GM21447 (cell line): ENCODE data around the gene MICB.
"Not testable (repeated sequence)": the region's sequence is repeated elsewhere in the genome, so short reads cannot be mapped to it uniquely, and the experiment has no call there.

Source experiments
- ATAC-seq: cut with Tn5 transposase; IDR thresholded peaks from one replicate; pipeline ENCODE4 v1.9.1; 2021; ENCODE audit not compliant: unreplicated experiment

Gene MICB

GRCh38 chr6:31498748-31499147 is 803 bp downstream of the MICB start:
- no peak for ATAC-seq

GRCh38 chr6:31499648-31500047 is 1.7 kb downstream of the MICB start:
- not testable (repeated sequence) for ATAC-seq

DNA sequence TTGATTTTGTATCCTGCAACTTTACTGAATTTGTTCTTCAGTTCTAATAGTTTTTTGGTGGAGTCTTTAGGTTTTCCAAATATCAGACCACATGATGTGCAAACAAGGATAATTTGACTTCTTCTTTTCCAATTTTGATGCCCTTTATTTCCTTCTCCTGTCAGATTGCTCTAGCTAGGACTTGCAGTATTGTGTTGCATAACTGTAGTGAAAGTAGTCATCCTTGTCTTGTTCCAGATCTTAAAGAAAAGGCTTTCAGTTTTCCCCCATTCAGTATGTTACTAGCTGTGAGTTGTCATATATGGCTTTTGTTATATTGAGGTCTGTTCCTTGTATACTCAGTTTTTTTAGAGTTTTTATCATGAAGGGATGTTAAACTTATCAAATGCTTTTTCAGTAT is 4.6 kb downstream of the MICB start:
- ATAC-seq, result no peak

GRCh38 chr6:31509036-31509435 is 11.1 kb downstream of the MICB start:
- ATAC-seq, result not testable (repeated sequence)

DNA sequence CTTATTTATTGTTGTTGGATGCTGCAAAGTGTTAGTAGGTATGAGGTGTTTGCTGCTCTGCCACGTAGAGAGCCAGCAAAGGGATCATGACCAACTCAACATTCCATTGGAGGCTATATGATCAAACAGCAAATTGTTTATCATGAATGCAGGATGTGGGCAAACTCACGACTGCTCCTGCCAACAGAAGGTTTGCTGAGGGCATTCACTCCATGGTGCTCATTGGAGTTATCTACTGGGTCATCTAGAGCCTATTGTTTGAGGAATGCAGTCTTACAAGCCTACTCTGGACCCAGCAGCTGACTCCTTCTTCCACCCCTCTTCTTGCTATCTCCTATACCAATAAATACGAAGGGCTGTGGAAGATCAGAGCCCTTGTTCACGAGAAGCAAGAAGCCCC is 12.1 kb downstream of the MICB start:
- no peak for ATAC-seq

DNA sequence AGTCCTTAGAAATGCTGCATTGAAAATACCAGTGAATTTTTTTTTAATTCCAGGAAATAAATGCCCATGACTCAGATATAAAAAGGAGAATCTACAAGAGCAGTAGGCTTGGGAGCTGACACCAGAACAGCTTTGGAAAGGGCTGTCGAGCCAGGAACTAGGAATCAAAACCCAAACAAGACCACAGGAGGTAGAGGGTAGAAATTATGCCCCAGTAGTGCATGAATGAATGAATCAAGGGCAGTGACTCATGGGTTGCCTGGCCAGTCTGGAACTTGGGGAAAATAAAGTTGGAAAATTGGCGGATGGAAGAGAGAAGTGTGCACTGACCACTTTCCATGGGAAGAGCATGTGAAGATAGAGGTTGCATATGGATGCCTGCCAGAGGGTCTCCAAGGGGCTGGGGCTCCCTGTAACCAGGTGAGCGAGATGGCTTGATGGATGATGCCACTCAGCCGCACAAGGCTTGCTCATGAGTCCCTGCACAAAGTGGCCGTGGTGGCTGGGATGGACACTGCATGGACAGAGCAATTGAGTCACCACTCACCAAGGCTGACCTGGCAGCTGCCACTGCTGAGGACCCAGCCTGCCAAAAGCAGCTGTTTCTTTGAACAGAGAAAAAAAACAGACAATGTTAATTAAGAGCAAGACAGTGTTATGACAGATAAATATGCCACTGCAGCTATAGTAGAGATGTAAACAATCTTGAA is 15.7 kb downstream of the MICB start:
- ATAC-seq, result no peak

- no peak for ATAC-seq
Measured at GRCh38 chr6:31521835-31522234, 23.9 kb downstream of the MICB start.

DNA sequence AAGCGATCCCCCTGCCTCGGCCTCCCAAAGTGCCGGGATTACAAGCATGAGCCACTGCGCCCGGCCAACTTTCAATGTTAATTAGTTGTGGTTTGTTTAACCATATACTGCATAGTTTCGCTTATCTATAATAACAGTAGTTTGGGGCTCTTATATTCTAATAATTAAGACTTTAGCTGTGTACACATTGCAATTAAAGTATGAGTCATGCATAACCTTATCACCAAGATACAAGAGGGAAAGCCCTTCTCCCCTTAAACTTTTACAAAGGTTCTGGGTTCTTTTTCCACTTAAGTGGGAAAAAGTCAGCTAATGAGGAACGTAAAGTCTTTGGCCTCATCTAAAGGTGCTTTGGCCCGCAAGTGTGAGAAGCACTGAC is 27.6 kb downstream of the MICB start:
- ATAC-seq, result no peak

- no peak for ATAC-seq
Measured at GRCh38 chr6:31525932-31526591, 28.1 kb downstream of the MICB start.

DNA sequence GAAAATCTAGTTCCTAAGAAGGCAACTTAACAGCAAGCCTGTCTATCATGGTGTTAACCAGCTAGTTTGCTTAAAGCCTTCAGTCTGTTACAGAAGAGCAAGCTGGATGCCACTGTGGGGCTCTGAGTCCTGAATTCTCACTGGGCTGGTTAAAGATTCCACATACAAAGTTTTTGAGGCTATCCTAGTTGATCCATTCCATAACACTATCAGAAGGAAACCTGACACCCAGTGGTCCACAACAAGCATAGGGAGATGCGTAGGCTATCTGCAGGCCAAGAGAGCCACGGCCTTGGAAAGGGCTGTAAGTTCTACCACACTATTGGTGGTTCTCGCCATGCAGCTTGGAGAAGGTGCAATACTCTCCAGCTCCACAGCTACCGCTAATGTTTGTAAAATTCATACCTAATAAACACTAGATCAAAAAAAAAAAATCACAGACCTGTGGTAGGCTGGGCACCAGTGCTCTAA is 30.4 kb downstream of the MICB start:
- ATAC-seq, result no peak

- ATAC-seq, result no peak
Measured at GRCh38 chr6:31528821-31529328, 30.9 kb downstream of the MICB start, which contains the start of gene MCCD1. Gene MCCD1 (plus strand): TSS chr6:31528962. CDS start chr6:31529015, 53 bp downstream.

DNA sequence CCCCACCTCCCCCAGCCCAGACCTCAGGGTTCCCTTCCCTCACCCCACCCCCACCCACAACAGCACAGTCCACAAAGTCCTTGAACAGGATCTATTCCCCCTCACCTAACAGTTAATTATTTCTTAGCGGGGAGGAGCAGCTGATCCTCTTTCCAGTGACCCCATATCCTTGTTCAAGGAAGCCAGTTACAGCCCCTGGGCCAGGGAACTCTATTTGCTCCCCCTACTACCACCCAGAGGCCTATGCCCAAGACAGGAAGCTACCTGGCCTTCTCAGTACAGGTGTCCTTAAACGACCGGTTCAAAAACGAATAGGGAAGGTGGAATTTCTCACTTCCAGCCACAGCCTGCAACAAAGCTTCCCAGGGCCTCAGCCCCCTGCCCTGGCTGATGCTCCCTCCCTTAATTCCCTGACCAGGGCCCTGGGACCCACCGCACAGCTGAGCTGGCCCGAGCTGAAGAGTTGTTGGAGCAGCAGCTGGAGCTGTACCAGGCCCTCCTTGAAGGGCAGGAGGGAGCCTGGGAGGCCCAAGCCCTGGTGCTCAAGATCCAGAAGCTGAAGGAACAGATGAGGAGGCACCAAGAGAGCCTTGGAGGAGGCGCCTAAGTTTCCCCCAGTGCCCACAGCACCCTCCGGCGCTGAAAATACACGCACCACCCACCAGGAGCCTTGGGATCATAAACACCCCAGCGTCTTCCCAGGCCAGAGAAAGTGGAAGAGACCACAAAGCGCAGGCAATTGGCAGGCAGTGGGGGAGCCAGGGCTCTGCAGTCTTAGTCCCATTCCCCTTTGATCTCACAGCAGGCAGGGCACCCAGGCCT is 31.6 kb downstream of the MICB start:
- no peak for ATAC-seq

DNA sequence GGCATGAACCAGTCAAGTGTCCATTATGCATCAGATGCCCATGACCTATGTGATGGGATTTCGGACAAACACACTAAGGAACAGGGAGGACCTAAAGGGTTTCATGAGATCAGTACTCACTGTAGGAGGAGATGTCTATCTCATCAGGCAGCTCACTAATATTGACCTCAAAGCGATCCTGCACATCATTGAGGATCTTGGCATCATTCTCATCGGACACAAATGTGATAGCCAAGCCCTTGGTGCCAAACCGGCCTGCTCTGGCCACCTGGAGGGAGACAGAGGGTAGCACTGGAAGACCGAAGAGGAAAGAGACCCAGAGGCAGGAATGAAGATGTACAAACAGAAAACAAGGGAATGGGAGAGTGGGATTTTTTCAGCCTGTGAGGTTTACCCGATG is 32.7 kb downstream of the MICB start:
- no peak for ATAC-seq

- no peak for ATAC-seq
Measured at GRCh38 chr6:31531162-31531561, 33.2 kb downstream of the MICB start.

DNA sequence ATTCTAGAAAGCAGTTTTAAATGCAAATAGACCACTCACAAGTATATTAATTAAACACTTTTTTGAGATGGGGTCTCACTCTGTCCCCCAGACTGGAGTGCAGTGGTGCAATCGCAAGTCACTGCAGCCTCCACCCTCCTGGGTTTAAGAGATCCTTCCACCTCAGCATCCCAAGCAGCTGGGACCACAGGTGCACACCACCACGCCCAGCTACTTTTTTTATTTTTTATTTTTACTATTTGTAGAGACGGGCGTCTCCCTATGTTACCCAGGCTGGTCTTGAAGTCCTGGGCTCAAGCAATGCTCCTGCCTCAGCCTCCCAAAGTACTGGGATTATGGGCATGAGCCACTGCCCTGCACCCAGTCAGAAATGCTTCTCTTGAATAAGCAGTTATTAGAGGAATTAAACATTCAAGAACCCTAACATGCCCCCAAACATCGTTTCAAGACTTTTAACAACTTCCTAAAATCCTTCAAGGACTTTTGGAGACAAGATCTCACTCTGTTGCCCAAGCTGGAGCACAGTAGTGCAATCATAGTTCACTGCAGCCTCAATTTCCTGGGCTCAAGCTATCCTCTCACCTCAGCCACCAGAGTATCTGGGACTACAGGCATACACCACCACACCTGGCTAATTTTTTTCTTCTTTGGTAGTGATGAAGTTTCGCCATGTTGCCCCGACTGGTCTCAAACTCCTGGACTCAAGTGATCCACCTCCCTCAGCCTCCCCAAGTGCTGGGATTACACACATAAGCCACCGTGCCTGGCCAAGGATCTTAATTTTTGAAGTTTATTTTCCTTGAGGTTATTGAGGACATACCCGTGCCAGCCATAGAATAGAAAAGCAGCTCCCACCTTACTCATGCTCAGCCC is 34.1 kb downstream of the MICB start:
- no peak for ATAC-seq

- no peak for ATAC-seq
Measured at GRCh38 chr6:31532644-31533454, 34.9 kb downstream of the MICB start.

DNA sequence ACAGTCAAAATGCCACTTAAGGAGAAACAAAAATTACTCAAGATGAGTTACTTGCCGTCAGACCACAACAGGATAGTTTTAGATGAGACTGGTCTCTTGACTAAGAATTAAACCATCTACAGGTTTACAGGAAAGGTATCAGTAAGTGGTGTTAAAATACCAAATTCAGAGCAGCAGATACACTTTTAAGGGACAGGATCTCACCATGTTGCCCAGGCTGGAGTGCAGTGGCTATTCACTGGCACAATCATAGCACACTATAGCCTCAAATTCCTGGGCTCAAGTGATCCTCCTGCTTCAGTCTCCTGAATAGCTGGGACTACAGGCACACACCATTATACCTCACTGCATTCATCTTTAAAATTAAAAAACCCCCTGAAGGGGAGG is 35.5 kb downstream of the MICB start:
- no peak for ATAC-seq

- no peak for ATAC-seq
Measured at GRCh38 chr6:31534011-31534410, 36.1 kb downstream of the MICB start.

DNA sequence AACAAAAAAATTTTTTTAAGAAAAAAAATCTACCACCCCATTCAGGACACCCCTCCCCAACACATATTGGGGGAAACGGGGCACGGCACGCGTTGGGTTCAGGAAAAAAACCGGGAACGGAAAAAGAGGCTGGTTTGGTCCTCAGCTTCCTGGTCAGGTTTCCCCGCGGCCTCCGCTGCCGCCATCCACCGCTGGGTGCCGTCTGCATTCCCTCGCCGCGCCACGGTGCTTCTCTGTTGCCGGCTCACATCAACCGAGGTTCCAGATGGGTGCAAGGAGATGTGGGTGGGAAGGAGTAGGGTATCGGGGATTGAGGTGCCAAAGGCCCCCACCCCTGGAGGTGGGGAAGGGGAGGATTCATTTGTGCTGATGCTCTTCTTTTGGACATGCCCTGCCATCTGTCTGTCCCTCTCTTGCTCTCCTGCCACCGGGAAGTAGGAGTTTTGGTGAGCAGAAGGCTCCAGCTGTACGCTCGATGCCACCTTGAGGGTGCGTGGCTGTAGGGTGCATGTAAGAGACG is 36.6 kb downstream of the MICB start:
- no peak for ATAC-seq
